ENCODE results near the gene ADK. TPM values are rescaled to one million over a fixed set of nuclear protein-coding genes. Genes with fewer than 3 reads are reported as not detected.
"Not testable (repeated sequence)": the region's sequence is repeated elsewhere in the genome, so short reads cannot be mapped to it uniquely, and the experiment has no call there.

ADK gene
- total RNA-seq, 1 donor from 2014 or later, result 39.4 TPM

DNA sequence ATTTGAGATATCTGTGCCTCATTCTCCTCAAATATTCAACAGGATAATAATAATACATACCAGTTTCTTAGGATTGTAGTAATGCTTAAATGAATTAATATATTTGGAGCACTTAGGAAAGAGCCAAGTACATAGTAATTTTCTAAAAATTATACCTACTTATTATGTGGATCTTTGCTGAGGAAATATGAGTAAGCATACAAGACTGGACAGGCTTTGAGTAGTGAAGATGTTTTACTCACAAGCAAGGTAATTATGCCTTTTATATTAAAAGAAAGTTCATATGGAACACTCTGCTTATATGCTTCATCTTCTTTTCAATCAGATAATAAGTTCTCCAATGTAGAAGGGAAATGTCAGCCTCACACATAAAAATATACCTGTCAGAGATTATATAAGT is 337.9 kb downstream of the ADK start:
- H3K4me3 ChIP-seq (ENCODE audit: low read depth, low read length), result no peak overlapping the region
- no peak for TF ChIP-seq CTCF (conservative IDR thresholded peaks at IDR 0.05; ENCODE audit: low read depth, low read length)
- DNase-seq (ENCODE audit: low read depth), result no peak

GRCh38 chr10:74490551-74490950 is 339.5 kb downstream of the ADK start:
- H3K4me3 ChIP-seq (ENCODE audit: low read depth, low read length), result no peak overlapping the region
- DNase-seq (ENCODE audit: low read depth), result no peak
- TF ChIP-seq CTCF (conservative IDR thresholded peaks at IDR 0.05; ENCODE audit: low read depth, low read length), result no peak

GRCh38 chr10:74491014-74491413 is 340.0 kb downstream of the ADK start:
- TF ChIP-seq CTCF (conservative IDR thresholded peaks at IDR 0.05; ENCODE audit: low read depth, low read length), result no peak
- no peak for DNase-seq (ENCODE audit: low read depth)
- H3K4me3 ChIP-seq (ENCODE audit: low read depth, low read length), result no peak overlapping the region

DNA sequence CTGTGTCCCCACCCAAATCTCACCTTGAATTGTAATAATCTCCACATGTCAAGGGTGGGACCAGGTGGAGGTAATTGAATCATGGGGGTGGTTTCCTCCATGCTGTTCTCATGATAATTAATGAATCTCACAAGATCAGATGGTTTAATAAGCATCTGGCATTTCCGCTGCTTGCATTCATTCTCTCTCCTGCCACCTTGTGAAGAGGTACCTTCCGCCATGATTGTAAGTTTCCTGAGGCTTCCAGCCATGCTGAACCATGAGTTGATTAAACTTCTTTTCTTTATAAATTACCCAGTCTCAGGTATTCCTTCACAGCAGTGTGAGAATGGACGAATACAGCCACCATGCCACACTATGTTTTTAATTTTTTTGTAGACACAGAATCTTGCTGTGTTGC is 345.3 kb downstream of the ADK start:
- not testable (repeated sequence) for DNase-seq (ENCODE audit: low read depth); H3K4me3 ChIP-seq (ENCODE audit: low read depth, low read length)

- DNase-seq (ENCODE audit: low read depth); H3K4me3 ChIP-seq (ENCODE audit: low read depth, low read length): not testable (repeated sequence)
These were observed 347.6 kb downstream of the ADK start for GRCh38 chr10:74498664-74499063.

DNA sequence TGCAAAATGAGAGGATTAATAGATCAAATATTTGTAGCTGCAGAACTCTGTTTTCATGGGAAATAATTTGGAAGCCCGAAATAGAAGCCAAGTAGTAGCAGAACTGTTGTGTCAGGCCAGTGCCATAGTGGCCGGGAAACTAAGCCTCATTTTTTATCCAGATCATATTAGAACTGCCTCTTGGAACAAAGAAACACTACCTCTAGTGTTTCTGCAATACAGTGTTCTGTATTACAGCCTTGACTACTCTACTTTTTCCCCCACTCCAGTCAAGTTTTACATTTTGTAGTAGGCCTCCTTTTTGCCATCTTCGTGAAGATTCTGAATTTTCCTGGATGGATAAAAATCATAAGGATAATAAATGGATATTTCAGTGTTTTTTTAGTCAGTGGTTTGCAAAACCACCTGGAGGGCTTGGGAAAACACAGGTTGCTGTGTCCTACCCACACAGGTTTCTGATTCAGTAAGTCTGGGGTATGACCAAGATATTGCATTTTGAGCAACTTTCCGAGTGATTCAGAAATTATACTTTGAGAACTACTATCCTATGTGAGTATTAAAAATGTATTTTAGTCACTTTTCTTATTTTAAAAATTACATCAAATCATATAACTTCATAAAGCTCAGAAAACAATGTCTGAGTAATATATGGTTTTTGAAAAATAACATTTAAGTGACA is 349.1 kb downstream of the ADK start:
- no peak for TF ChIP-seq CTCF (conservative IDR thresholded peaks at IDR 0.05; ENCODE audit: low read depth, low read length)
- H3K4me3 ChIP-seq (ENCODE audit: low read depth, low read length), result no peak overlapping the region
- DNase-seq (ENCODE audit: low read depth), result no peak

DNA sequence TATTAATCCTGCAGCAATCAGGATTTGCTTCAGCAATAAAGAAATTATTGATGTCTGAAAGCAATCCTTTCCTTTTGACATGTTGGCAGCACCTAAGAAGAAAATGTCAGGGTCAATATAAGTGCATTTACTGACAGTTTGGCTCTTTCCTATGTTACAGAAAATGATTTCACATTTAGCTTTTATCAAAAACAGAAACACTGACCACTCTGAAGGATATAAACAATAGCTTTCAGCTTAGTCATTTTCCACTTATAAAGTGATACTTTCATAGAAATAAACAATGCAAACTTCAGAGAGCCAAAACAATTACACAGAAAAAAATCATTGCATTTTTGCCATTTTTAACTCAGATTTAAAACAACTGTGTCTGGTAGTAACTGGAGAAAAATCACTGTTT is 349.8 kb downstream of the ADK start:
- TF ChIP-seq CTCF (conservative IDR thresholded peaks at IDR 0.05; ENCODE audit: low read depth, low read length), result no peak
- DNase-seq (ENCODE audit: low read depth), result no peak
- no peak overlapping the region for H3K4me3 ChIP-seq (ENCODE audit: low read depth, low read length)

- TF ChIP-seq CTCF (conservative IDR thresholded peaks at IDR 0.05; ENCODE audit: low read depth, low read length), result no peak
- DNase-seq (ENCODE audit: low read depth), result no peak
- no peak overlapping the region for H3K4me3 ChIP-seq (ENCODE audit: low read depth, low read length)
These were observed 352.1 kb downstream of the ADK start for GRCh38 chr10:74502963-74503608.

All from epithelial cell of proximal tubule (primary cell).